GM23338 (cell line): ENCODE data around the gene SLC35F4. TPM values are rescaled to one million over a fixed set of nuclear protein-coding genes. Genes with fewer than 3 reads are reported as not detected.

ENCODE experiments used
- ATAC-seq: fragments of 200-7000 bp; cut with Tn5 transposase; 3 replicates; pipeline ENCODE4 v1.9.1; 2020
- DNase-seq: peaks from one replicate; pipeline ENCODE4 v3.0.0-alpha.2; 2015; ENCODE audit warnings: low spot score
- H2AFZ ChIP-seq: fragments of 200-600 bp; sonication (generic); 2 replicates; pipeline ENCODE4 v1.8.0; 2016; ENCODE audit warnings: antibody characterized with exemption, mild to moderate bottlenecking, moderate library complexity
- H3F3A ChIP-seq: fragments of 200-600 bp; sonication (generic); replicated peaks from 2 replicates; pipeline ENCODE4 v1.8.0; 2017; ENCODE audit warnings: antibody characterized with exemption, mixed run types, low read depth
- H3K27ac ChIP-seq: fragments of 200-600 bp; sonication (generic); 2 replicates; pipeline ENCODE4 v1.6.1; 2016; ENCODE audit warnings: low read depth
- H3K27me3 ChIP-seq: fragments of 200-600 bp; sonication (generic); 2 replicates; pipeline ENCODE4 v1.8.0; 2016; ENCODE audit warnings: mild to moderate bottlenecking, mixed run types, moderate library complexity; ENCODE audit not compliant: insufficient read depth
- H3K36me3 ChIP-seq: fragments of 200-600 bp; sonication (generic); 2 replicates; pipeline ENCODE4 v1.8.0; 2016; ENCODE audit warnings: mild to moderate bottlenecking; ENCODE audit not compliant: insufficient read depth
- H3K4me1 ChIP-seq: fragments of 200-600 bp; sonication (generic); 2 replicates; pipeline ENCODE4 v1.8.0; 2016; ENCODE audit warnings: mild to moderate bottlenecking, moderate library complexity; ENCODE audit not compliant: insufficient read depth
- H3K4me2 ChIP-seq: fragments of 200-600 bp; sonication (generic); 2 replicates; pipeline ENCODE4 v1.7.1; 2017; ENCODE audit warnings: mixed run types
- H3K4me3 ChIP-seq: fragments of 200-600 bp; sonication (generic); 2 replicates; pipeline ENCODE4 v1.6.1; 2016; ENCODE audit warnings: mixed run types
- H3K79me2 ChIP-seq: fragments of 200-600 bp; sonication (generic); replicated peaks from 2 replicates; pipeline ENCODE4 v1.8.0; 2017; ENCODE audit warnings: mild to moderate bottlenecking; ENCODE audit not compliant: insufficient read depth
- H3K9me2 ChIP-seq: fragments of 200-600 bp; sonication (generic); 2 replicates; pipeline ENCODE4 v1.8.0; 2017; ENCODE audit not compliant: insufficient read depth
- H4K20me1 ChIP-seq: fragments of 200-600 bp; sonication (generic); replicated peaks from 2 replicates; pipeline ENCODE4 v1.8.0; 2017; ENCODE audit warnings: mild to moderate bottlenecking; ENCODE audit not compliant: insufficient read depth
- H3K27ac Mint-ChIP-seq: 2 replicates; pipeline ENCODE4 v1.8.0; 2020; ENCODE audit warnings: inconsistent platforms, mild to moderate bottlenecking, moderate library complexity, mixed read lengths
- H3K27me3 Mint-ChIP-seq: 3 replicates; pipeline ENCODE4 v1.8.0; 2022; ENCODE audit warnings: low read depth, mild to moderate bottlenecking, moderate library complexity, mixed read lengths, inconsistent platforms; ENCODE audit not compliant: insufficient read depth, poor library complexity
- H3K36me3 Mint-ChIP-seq: 3 replicates; pipeline ENCODE4 v1.8.0; 2021; ENCODE audit warnings: low read depth, mild to moderate bottlenecking, inconsistent platforms, moderate library complexity, mixed read lengths
- H3K4me1 Mint-ChIP-seq: 3 replicates; pipeline ENCODE4 v1.8.0; 2020; ENCODE audit warnings: mild to moderate bottlenecking, inconsistent platforms, mixed read lengths
- H3K4me3 Mint-ChIP-seq: 3 replicates; pipeline ENCODE4 v1.8.0; 2021; ENCODE audit warnings: moderate library complexity, mild to moderate bottlenecking, inconsistent platforms, mixed read lengths
- H3K9me3 Mint-ChIP-seq: 3 replicates; pipeline ENCODE4 v1.8.0; 2020; ENCODE audit warnings: moderate library complexity, mild to moderate bottlenecking, inconsistent platforms, mixed read lengths
- CREB1 ChIP-seq: fragments of 250-450 bp; sonication (Bioruptor Pico); IDR thresholded peaks from 2 replicates; pipeline ENCODE4 v1.5.0; 2020; ENCODE audit warnings: low read depth, mild to moderate bottlenecking, moderate library complexity
- CTCF ChIP-seq, 2 experiments: fragments of 200-600 bp in 1 of 2; sonication (generic) in 1 of 2; conservative IDR thresholded peaks; 2 replicates each; pipeline versions ENCODE4 v1.5.1 to v1.6.1; 2016 to 2017; ENCODE audit warnings: antibody characterized with exemption in 2 of 2, low read depth in 2 of 2, mild to moderate bottlenecking in 2 of 2, moderate library complexity in 1 of 2
- ETS1 ChIP-seq: IDR thresholded peaks from 2 replicates; pipeline ENCODE4 v1.6.1; 2016; ENCODE audit warnings: antibody characterized with exemption
- EZH2 ChIP-seq: fragments of 200-600 bp; sonication (generic); IDR thresholded peaks from one replicate; pipeline ENCODE4 v1.8.0; 2017; ENCODE audit warnings: antibody characterized with exemption, mild to moderate bottlenecking, low read depth; ENCODE audit not compliant: unreplicated experiment
- EZH2phosphoT487 ChIP-seq: fragments of 200-600 bp; sonication (generic); IDR thresholded peaks from one replicate; pipeline ENCODE4 v1.8.1; 2018; ENCODE audit warnings: antibody characterized with exemption; ENCODE audit not compliant: unreplicated experiment
- JUNB ChIP-seq: IDR thresholded peaks from one replicate; pipeline ENCODE4 v1.6.1; 2016; ENCODE audit warnings: antibody characterized with exemption; ENCODE audit not compliant: unreplicated experiment
- NANOG ChIP-seq: IDR thresholded peaks from 2 replicates; pipeline ENCODE4 v1.6.1; 2016; ENCODE audit warnings: antibody characterized with exemption, borderline replicate concordance
- POLR2AphosphoS5 ChIP-seq: IDR thresholded peaks from 2 replicates; pipeline ENCODE4 v1.6.1; 2016; ENCODE audit warnings: antibody characterized with exemption, low read depth
- REST ChIP-seq: IDR thresholded peaks from one replicate; pipeline ENCODE4 v1.6.1; 2018; ENCODE audit warnings: antibody characterized with exemption; ENCODE audit not compliant: unreplicated experiment
- STAT1 ChIP-seq: IDR thresholded peaks from one replicate; pipeline ENCODE4 v1.6.1; 2016; ENCODE audit warnings: antibody characterized with exemption; ENCODE audit not compliant: unreplicated experiment
- ZNF114 ChIP-seq: fragments of 250-450 bp; sonication (Bioruptor Pico); IDR thresholded peaks from 2 replicates; pipeline ENCODE4 v1.5.0; 2020; ENCODE audit warnings: mild to moderate bottlenecking, moderate library complexity
- ZNF331 ChIP-seq: fragments of 250-450 bp; sonication (Bioruptor Pico); IDR thresholded peaks from 2 replicates; pipeline ENCODE4 v1.5.0; 2020; ENCODE audit warnings: low read depth, mild to moderate bottlenecking, moderate library complexity
- ZNF462 ChIP-seq: fragments of 250-450 bp; sonication (Bioruptor Pico); IDR thresholded peaks from 2 replicates; pipeline ENCODE4 v1.5.0; 2020; ENCODE audit warnings: mild to moderate bottlenecking, moderate library complexity
- polyA plus RNA-seq: library from polyadenylated mRNA; unstranded; fragments of >200 nt; fragmentation: Nextera tagmentation; extraction: Ambion mirVana; gene quantifications from 2 replicates; pipeline ENCODE4 v1.2.1, GENCODE V29; 2016
- total RNA-seq: library from RNA; depleted of rRNA; stranded (reverse); fragments of >200 nt; shearing (Covaris generic); gene quantifications from 2 replicates; pipeline ENCODE4 v1.2.3, GENCODE V29; 2014

Gene SLC35F4
- total and polyA plus RNA-seq, 2 experiments from 2014 or later, result 0.10 TPM; not detected in 1

- Histone ChIP-seq H3K4me2 (no peak overlapping the region), H3K9me2 (no peaks in the 10 kb centered on the region; the same call in 1 of the 2 replicates), H2AFZ (no peak overlapping the region), H3K36me3 (no peaks in the 10 kb centered on the region), H3F3A (no peaks in the 10 kb centered on the region), H3K79me2 (no peaks in the 10 kb centered on the region), H3K4me3 (no peak overlapping the region), H4K20me1 (no peaks in the 10 kb centered on the region), H3K4me1 (no peaks in the 10 kb centered on the region), H3K27me3 (no peaks in the 10 kb centered on the region), H3K27ac (no peak overlapping the region)
- TF ChIP-seq EZH2 (no peak), REST (no peak), CTCF (conservative IDR thresholded peaks at IDR 0.05; ENCODE audit: low read depth in 2 of 2) (no peak), CREB1 (no peak), STAT1 (no peak), EZH2phosphoT487 (no peak), JUNB (no peak), ZNF331 (CRISPR knock-in tag) (no peak), ZNF462 (CRISPR knock-in tag) (no peak), NANOG (no peak), ZNF114 (CRISPR knock-in tag) (no peak), ETS1 (no peak), POLR2AphosphoS5 (no peak)
- no peaks in the 10 kb centered on the region for H3K36me3 Mint-ChIP-seq
- no peaks in the 10 kb centered on the region for H3K27me3 Mint-ChIP-seq
- H3K27ac Mint-ChIP-seq, result no peak overlapping the region
- DNase-seq, result no peak
- H3K4me3 Mint-ChIP-seq, result no peak overlapping the region
- H3K4me1 Mint-ChIP-seq, result peaks cover 5% of the 10 kb centered on the region; the same call in 2 of the 3 replicates
- no peak for ATAC-seq
- no peaks in the 10 kb centered on the region for H3K9me3 Mint-ChIP-seq
Observed at GRCh38 chr14:57845802-57846531, 19.9 kb downstream of the SLC35F4 start.
